ENCODE results near the gene CASP7.
"Not testable (repeated sequence)": the region's sequence is repeated elsewhere in the genome, so short reads cannot be mapped to it uniquely, and the experiment has no call there.

Gene CASP7

GRCh38 chr10:113679463-113680189 is at the start of gene CASP7:
TSS of gene CASP7 (plus strand) at chr10:113679912. CDS start at chr10:113697494, 17,582 bp downstream.
- peak; percentile 83 for DNase-seq

GRCh38 chr10:113630929-113631533 is 48.7 kb upstream of the CASP7 start:
- no peak for DNase-seq

- no peak for DNase-seq
These were observed 47.9 kb upstream of the CASP7 start for GRCh38 chr10:113631684-113632367.

DNA sequence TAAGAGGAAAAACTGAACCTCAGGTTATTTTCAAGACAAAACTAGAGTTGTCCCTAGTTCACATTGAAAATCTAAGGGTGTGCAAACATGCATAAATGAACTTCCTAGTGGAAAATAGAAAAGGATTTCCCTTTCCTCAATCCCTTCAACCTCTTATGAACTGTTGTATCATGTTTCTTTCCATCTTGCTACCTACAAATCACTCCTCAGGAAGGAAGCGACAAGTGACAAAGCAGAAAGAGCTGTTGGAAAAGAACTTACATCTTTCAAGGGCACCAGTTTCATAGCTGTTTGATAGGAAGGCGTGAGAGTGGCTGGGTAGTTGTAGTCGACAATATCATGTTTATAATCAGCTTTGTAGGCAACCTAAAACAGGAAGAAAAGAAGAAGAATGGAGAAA is 39.7 kb upstream of the CASP7 start:
- DNase-seq = no peak

GRCh38 chr10:113641702-113642101 is 38.0 kb upstream of the CASP7 start:
- DNase-seq = no peak

DNA sequence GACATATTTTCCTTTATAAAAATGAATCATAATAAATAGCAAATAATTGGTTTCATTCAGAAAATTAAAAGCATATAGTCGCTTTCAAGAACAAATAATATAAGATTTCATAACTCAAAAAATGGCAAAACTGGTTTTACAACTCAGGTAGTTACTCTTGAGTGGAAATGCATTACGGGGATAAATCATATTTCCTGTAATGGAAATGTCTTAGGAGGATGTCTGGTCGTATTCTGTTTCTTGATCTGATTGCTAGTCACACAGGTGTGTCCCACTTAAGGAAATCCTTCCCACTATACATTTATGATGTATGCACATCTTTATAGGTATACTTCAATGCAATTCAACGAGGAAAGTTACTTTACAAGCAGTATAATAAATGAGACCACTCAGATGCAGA is 36.5 kb upstream of the CASP7 start:
- DNase-seq = no peak

DNA sequence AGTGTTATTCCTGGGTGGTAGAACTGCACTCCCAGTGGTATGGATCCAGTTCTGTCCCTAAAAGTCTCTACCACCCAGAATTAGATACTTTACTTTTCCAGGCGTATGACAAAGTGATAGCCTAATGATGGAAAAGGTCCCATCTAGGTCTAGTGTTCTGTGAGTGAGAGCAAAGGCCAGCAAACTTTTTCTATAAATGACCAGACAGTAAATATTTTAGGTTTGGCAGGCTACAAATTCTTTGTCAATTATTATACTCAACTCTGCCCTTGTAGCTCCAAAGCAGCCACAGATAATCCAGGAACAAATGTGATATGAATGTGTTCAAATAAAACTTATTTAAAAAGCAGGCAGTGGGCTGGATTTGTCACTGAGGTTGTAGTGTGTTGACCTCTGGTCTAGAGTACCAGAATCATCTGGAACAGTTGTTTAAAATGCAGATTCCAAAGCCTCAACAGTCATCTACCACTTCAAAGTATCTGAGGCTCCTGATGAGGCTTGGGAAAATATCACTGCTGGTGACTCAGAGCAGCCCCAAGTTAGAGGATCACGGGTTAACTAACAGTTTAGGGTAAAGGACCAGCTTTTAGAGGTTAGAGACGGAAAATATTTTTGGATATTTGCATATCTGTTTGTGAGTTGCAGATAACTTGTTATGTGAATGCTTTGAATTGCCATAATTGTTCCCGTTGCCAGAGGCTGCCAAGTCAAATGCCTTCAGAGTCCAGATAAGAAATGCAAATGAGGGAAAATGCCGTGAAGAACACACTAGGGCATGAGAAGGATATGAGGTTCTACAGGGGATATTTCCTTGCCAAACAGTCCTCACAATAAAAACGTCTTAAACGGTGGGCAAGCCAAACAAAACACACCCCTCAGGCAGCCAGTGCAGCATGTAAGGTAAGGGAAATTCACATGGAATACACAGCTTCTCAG is 35.3 kb upstream of the CASP7 start:
- no peak for DNase-seq

- no peak for DNase-seq
These were observed 33.1 kb upstream of the CASP7 start for GRCh38 chr10:113646336-113647201.

DNA sequence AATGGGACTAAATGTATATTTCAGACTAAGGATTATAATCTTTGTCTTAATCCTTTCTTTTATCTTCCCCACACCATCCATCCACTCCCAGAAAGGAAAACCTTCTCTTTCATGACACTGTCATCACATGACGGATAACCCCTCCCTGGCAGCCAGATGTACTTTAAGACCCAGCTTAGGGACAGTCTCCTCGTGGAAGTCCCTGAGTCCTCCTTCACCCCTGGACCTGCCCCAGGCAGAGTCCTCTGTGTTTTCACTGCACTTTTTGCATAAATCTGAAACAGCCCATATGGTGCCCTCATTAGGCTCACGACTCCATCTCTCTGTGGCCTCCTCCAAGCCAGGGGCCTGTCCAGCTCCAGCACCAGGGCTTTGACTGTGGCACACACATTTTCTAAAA is 31.9 kb upstream of the CASP7 start:
- no peak for DNase-seq

GRCh38 chr10:113648478-113648877 is 31.2 kb upstream of the CASP7 start:
- no peak for DNase-seq

GRCh38 chr10:113650172-113650571 is 29.5 kb upstream of the CASP7 start:
- DNase-seq = no peak

GRCh38 chr10:113651021-113651420 is 28.7 kb upstream of the CASP7 start:
- DNase-seq = no peak

DNA sequence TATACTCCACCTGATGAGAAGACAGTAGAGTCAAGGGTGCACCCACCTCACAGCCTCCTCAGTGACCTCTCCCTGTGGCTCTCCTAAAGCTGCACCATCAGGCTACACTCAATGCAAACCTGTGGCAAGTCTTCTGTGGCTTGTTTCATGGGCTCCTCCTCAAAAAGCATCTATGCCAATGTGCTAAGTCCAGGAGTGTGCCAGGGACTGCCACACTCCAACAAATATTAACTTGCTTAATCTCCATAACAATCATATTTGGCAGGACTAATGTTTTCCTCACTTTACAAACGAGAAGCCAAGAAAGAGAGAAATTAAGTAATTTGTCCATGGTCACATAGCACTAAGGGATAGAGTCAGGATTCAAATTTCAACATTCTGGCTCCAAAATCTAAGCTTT is 27.8 kb upstream of the CASP7 start:
- no peak for DNase-seq

DNA sequence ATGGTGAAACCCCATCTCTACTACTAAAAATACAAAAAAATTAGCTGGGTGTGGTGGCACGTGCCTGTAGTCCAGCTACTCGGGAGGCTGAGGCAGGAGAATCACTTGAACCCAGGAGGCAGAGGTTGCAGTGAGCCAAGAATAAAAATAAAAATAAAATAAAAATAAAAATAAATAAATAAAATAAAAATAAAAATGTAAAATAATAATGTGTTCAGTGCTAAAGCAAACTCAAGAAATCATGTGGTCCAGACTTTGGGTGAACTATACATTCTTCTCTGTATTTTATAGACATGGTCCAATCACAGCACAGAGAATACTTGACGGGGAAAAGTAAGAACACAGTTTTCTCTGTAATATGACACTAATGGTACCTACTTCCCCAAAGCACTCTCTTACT is 27.3 kb upstream of the CASP7 start:
- not testable (repeated sequence) for DNase-seq

DNA sequence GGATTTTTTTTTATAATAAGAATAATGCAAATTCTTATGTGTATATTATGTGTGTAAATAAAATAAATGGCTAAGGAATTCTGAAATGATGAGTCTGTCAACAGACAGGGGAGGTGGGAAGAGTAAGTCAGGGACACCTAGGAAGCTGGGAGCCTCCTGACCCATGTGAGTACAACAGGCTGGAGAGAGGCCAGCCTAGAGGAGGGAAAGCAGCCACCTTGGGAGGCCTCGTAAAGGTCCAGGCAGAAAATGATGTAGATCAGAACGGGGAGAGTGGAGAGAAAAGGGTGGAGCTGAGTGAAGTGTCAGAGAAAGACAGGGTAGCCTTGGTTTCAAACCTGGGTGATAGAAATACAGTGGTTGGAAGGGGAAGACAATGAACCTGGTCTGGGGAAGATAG is 22.8 kb upstream of the CASP7 start:
- DNase-seq = no peak

DNA sequence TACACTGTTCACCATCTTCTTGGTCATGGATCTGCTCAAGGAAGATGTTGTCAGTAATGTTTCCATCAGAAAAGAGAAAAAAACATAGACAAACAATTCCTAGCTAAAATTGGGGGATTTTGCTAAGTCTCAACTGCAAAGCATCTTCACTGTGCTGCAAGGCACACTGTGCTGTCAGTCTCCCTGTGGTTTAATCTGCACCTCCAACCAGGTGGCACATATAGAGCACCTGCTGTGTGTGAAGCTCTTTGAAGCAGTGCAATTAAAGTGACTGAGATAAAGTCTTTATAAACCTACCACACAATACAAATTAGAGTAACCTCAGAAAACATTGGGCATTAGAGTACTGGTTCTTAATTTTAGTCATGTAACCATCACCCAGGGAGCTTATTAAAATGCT is 22.2 kb upstream of the CASP7 start:
- no peak for DNase-seq

DNA sequence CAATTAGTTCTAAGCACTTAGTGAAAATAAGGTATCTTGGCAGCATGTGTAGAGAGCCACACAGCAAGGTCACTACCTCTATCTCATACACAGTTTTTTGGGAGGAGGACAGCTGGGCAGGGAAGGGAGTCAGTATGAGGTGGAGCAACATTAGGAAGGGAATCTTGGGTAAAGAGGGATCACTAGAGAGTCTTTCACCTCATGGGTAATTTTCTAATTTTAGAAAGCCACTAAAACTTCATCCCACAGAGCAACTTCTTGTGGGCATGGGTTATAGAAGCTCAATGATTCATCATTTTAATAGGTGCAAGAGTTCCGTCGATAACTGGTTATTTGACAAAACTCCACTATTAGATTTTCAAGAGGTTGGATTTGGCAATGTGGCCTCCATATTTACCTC is 18.4 kb upstream of the CASP7 start:
- no peak for DNase-seq

- DNase-seq = no peak
These were observed 16.6 kb upstream of the CASP7 start for GRCh38 chr10:113663142-113663541.

GRCh38 chr10:113663908-113664307 is 15.8 kb upstream of the CASP7 start, which contains the start of gene NRAP:
TSS of gene NRAP (minus strand) at chr10:113664041. CDS start at chr10:113663882, 159 bp downstream.
- no peak for DNase-seq

GRCh38 chr10:113665352-113665751 is 14.4 kb upstream of the CASP7 start:
- no peak for DNase-seq

DNA sequence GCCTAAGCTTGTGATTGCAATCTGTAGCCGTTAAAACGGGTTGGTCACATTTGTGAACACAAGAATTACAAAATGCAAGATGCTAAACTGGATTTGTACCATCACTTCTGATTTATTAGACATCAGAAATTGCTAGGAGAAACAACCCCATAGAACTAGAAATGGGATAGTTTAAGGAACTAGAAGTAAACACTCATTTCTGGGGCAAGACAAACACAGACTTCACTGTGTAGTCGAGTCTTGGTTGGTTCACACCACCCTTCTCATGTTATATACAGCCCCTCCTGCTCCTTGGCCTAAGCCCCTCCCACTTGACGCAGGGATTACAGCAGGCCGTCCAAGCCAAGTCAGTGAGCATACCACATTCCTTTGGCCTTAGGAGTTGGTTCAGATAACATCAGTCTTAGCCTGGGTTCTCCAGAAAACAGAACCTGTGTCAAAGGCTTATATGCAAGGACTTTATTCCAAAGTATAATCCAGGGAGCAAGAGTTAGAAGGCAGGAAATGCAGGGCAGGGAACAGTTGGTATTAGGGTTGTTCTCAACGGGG is 13.8 kb upstream of the CASP7 start:
- no peak for DNase-seq
